ENCODE data around the gene IL13RA1.
"Not testable (repeated sequence)": the region's sequence is repeated elsewhere in the genome, so short reads cannot be mapped to it uniquely, and the experiment has no call there.

IL13RA1 gene

GRCh38 chrX:118727686-118728339, 407 bp downstream of the IL13RA1 start:
- in situ Hi-C loops (cut with MboI; ENCODE audit: low sequenced_read_pairs): no loop called here

GRCh38 chrX:118729042-118729652, 1.7 kb downstream of the IL13RA1 start:
- in situ Hi-C loops (cut with MboI; ENCODE audit: low sequenced_read_pairs): no loop called here

- in situ Hi-C loops (cut with MboI; ENCODE audit: low sequenced_read_pairs): no loop called here
These were observed 3.3 kb downstream of the IL13RA1 start for GRCh38 chrX:118730500-118731247.

- in situ Hi-C loops (cut with MboI; ENCODE audit: low sequenced_read_pairs): not testable (repeated sequence)
These were observed 5.1 kb downstream of the IL13RA1 start for GRCh38 chrX:118732551-118732950.

- in situ Hi-C loops (cut with MboI; ENCODE audit: low sequenced_read_pairs): no loop called here
These were observed 7.5 kb downstream of the IL13RA1 start for GRCh38 chrX:118734909-118735308.

- in situ Hi-C loops (cut with MboI; ENCODE audit: low sequenced_read_pairs): no loop called here
These were observed 9.1 kb downstream of the IL13RA1 start for GRCh38 chrX:118736394-118737010.

- in situ Hi-C loops (cut with MboI; ENCODE audit: low sequenced_read_pairs): no loop called here
These were observed 12.2 kb downstream of the IL13RA1 start for GRCh38 chrX:118739577-118739976.

GRCh38 chrX:118740276-118740889, 13.0 kb downstream of the IL13RA1 start:
- in situ Hi-C loops (cut with MboI; ENCODE audit: low sequenced_read_pairs): no loop called here

GRCh38 chrX:118742176-118742575, 14.8 kb downstream of the IL13RA1 start:
- in situ Hi-C loops (cut with MboI; ENCODE audit: low sequenced_read_pairs): no loop called here

- in situ Hi-C loops (cut with MboI; ENCODE audit: low sequenced_read_pairs): no loop called here
These were observed 18.2 kb downstream of the IL13RA1 start for GRCh38 chrX:118745570-118745969.

GRCh38 chrX:118751950-118752783, 24.8 kb downstream of the IL13RA1 start:
- in situ Hi-C loops (cut with MboI; ENCODE audit: low sequenced_read_pairs): no loop called here

GRCh38 chrX:118755633-118756032, 28.2 kb downstream of the IL13RA1 start:
- in situ Hi-C loops (cut with MboI; ENCODE audit: low sequenced_read_pairs): no loop called here

GRCh38 chrX:118756101-118756500, 28.7 kb downstream of the IL13RA1 start:
- in situ Hi-C loops (cut with MboI; ENCODE audit: low sequenced_read_pairs): no loop called here

GRCh38 chrX:118758511-118758910, 31.1 kb downstream of the IL13RA1 start:
- in situ Hi-C loops (cut with MboI; ENCODE audit: low sequenced_read_pairs): no loop called here

- in situ Hi-C loops (cut with MboI; ENCODE audit: low sequenced_read_pairs): no loop called here
These were observed 32.6 kb downstream of the IL13RA1 start for GRCh38 chrX:118760025-118760424.

- in situ Hi-C loops (cut with MboI; ENCODE audit: low sequenced_read_pairs): no loop called here
These were observed 34.7 kb downstream of the IL13RA1 start for GRCh38 chrX:118761939-118762707.

- in situ Hi-C loops (cut with MboI; ENCODE audit: low sequenced_read_pairs): no loop called here
These were observed 36.1 kb downstream of the IL13RA1 start for GRCh38 chrX:118763489-118763888.

GRCh38 chrX:118764122-118764521, 36.7 kb downstream of the IL13RA1 start:
- in situ Hi-C loops (cut with MboI; ENCODE audit: low sequenced_read_pairs): no loop called here

GRCh38 chrX:118770133-118770760, 42.8 kb downstream of the IL13RA1 start:
- in situ Hi-C loops (cut with MboI; ENCODE audit: low sequenced_read_pairs): no loop called here

Measured in HL-60/S4 treated with retinoic acid at 250 ng/mL for 4 days and 3 days (cell line).